ENCODE results near the gene KLB.

Gene KLB

GRCh38 chr4:39466747-39467146 lies 60.0 kb downstream of the KLB start:
- no peak for DNase-seq

GRCh38 chr4:39467464-39467863 lies 60.7 kb downstream of the KLB start:
- no peak for DNase-seq

- peak; percentile 29 for DNase-seq
These were observed 62.8 kb downstream of the KLB start for GRCh38 chr4:39469429-39470077.

GRCh38 chr4:39470402-39470801 lies 63.7 kb downstream of the KLB start:
- DNase-seq = no peak

DNA sequence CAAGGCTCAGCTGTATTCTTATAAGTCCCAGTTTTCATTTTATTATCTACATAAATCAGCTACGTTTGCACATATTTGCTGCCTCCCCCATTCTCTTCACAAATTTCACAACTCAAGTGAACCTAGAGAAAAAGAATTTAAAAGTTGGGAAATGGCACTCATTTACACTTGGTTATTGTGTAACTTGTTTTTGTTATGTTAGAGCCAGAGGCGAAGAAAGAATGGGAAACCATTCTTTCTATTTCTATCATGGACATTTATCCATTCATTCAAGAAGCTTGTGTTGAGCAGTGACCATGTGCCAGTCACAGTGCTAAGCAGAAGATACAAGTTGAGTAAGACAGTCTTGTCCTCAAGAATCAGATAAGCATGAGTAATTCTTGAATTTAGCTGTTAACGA lies 65.7 kb downstream of the KLB start:
- no peak for DNase-seq

DNA sequence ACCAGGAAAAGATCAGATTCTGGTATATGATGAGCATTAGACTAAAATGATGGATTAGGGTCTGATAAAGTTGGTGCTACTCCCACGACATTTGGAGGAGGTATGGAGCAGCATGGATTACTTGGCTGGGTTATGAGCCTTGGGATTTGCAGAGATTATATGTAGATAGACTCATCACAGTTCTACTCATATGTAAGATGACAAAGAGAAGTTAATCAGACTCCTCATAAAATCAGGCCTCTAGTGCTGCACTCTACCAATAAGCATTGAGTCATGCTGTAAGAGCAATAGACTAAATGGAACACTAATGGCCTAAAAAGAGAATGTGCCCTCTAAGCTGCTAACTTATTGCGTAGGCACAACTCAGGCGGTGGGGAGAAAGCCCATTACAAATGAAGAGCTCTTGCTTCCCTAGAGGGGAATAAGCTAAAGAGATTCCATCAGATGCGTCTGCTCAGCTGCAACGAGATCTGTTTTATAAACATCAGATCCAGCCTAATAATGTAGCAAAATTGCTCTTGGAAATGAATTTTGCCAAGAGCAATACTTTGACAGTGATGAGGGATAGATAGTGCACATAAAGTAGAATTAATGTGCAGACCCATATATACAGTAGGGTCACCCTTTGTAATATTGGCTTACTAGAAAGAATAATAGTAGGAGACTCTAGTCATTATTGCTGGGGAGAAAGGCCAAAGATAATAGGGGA lies 69.6 kb downstream of the KLB start:
- DNase-seq = no peak

DNA sequence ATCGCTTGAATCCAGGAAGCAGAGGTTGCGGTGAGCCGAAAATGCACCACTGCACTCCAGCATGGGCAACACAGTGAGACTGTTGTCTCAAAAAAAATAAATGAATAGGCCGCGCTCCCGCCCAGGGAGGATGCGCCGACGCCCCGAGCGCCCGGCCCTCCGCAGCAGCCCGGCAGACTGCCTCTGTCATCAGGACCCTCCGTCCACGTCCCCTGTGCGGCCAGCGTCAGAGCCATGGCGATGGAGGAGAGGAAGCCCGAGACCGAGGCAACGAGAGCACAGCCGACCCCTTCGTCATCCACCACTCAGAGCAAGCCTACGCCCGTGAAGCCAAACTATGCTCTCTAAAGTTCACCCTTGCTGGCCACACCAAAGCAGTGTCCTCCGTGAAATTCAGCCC lies 73.5 kb downstream of the KLB start:
- no peak for DNase-seq

GRCh38 chr4:39480902-39481695 lies 74.4 kb downstream of the KLB start:
- no peak for DNase-seq

GRCh38 chr4:39484582-39485272 lies 78.0 kb downstream of the KLB start:
- DNase-seq = no peak

DNA sequence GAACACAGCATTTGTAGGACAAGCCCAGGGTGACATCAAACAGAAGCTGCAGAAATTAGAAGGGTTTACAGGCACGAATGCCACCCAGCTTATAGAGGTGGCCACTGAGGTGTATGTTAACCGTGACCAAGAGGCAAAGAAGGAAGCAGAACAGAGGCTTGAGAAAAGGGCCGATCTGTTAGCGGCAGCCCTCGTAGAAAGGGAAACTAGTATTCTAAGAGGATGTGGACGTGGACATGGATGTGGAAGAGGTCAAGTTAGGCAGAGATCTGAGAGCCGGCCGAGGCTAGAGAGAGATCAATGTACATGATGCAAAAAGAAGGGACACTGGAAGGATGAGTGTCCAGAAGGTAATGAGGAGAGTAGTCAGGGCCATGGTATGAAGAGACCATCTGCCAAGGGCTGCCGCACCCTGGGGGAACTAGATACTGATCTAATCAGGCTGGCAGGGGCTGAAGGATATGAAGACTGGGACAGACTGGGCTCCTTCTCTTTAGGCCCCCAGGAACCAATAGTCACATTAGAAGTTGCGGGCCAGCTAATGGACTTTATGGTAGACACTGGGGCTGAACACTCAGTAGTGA lies 79.6 kb downstream of the KLB start:
- DNase-seq = no peak

DNA sequence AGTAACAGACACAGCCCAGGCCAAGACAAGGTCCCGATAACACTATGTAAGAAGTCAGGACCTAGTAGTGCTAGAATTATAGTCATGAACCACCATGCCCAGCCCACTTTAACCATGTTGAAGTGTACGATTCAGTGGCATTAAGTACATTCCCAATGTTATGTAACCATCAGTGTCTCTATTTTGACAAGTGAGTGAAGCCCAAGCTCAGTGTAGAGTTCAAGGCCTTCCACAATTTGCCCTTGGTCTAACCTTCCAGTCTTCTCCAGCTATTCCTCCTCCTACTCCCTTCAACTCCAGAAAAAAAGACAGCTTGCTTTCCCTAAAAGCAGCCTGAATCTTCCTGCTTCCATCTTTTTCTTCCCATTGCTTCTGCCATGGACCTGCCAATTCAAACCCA lies 83.6 kb downstream of the KLB start:
- DNase-seq = no peak

DNA sequence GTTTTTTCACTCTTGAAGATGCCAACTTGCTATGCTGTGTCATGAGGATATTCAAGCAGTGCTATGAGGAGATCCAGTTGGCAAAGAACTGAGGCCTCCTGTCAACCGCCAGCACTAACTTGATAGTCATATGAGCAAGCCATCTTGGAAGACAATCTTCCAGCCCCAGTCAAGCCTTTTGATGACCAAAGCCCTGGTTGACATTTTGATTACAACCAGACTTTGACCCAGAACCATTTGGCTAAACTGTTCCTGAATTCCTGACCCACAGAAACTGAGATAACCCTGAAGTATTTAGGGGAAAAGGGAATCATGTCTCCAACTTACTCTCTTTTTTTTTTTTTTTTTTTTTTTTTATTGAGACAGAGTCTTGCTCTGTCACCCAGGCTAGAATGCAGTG lies 87.6 kb downstream of the KLB start:
- DNase-seq = no peak

DNA sequence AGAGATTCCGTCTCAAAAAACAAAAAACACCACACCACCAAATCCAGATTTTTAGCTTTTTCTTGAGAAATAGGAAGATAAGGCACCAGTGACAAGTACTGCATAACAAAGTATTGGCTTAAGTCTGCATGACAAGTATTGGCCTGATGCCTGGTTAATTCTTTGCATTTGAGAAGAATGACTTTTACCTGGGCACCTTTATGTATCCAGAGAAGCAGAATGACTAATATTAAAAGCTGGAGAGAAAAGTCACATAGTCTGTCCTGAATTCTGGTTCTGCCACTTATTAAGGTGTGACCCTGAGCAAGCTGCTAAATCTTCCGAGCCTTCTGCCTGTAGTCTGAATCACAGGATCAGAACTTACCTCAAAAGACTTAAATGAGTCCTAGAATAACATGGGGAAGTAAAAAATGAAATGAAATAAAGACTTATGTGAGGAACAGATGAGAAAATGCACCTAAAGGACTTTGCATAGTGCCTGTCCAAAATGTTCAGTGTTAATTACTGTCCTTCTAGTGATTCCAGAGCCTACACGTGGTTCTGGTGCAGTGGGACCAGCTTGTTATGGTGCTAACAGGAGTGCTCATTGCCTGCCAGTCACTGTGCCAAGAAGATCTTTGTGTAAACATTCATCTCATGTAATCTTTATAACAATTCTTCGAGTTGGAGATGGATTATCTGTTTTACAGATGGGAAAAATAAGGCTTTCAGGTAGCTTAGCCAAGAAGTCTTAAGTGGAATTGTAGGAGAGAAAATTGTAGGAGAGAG lies 88.9 kb downstream of the KLB start:
- DNase-seq = no peak

- DNase-seq = no peak
These were observed 91.4 kb downstream of the KLB start for GRCh38 chr4:39497909-39498726.

DNA sequence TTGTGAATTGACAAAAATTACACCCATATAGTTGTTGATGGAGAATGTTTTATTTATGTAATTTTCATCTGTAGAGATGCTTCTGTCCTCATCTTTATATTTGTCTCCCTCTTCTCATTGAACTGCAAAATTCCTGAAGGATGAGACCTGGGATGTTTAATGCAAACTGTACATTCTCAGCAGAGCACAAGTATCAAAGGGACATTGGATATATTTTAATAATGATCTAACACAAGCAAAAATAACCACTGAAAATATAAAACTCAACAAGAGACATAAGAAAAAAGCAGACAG lies 91.9 kb downstream of the KLB start:
- no peak for DNase-seq
